Hair follicle dermal papilla cell (primary cell): ENCODE results near the gene ALOX5. TPM values are rescaled to one million over a fixed set of nuclear protein-coding genes. Genes with fewer than 3 reads are reported as not detected.

Source experiments
- total RNA-seq: library from RNA; depleted of rRNA; stranded (reverse); fragments of >200 nt; gene quantifications from 2 replicates; pipeline ENCODE4 v1.2.3, GENCODE V29; 2012

ALOX5 gene
- not detected in 2 replicates for total RNA-seq

DNA sequence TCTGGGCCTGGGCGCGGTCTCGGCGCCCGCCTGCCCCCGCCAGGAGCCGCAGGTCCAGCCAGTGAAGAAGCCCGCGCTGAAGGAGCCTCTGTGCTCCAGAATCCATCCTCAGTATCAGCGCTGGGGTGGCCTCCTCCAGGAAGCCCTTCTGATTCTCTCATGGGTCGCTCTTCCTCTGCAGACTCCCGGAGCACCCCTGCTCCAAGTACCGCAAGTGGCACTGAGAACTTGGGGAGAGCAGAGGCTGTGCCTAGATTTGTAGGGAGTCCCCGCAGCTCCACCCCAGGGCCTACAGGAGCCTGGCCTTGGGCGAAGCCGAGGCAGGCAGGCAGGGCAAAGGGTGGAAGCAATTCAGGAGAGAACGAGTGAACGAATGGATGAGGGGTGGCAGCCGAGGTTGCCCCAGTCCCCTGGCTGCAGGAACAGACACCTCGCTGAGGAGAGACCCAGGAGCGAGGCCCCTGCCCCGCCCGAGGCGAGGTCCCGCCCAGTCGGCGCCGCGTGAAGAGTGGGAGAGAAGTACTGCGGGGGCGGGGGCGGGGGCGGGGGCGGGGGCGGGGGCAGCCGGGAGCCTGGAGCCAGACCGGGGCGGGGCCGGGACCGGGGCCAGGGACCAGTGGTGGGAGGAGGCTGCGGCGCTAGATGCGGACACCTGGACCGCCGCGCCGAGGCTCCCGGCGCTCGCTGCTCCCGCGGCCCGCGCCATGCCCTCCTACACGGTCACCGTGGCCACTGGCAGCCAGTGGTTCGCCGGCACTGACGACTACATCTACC, at the start of gene ALOX5:
Gene ALOX5, plus strand, starts transcription at position 641 of the 774 bp plus-strand sequence. Its CDS starts 64 bp downstream, at position 705.

Other genes starting within 250 kb of the ALOX5 start
- not detected in 2 replicates for gene OR13A1, start 58.6 kb upstream of the ALOX5 start, total RNA-seq